ENCODE results near the gene AGER.
A peak's percentile ranks its signal among the peaks of the same experiment; 100 is the strongest.

Gene AGER

DNA sequence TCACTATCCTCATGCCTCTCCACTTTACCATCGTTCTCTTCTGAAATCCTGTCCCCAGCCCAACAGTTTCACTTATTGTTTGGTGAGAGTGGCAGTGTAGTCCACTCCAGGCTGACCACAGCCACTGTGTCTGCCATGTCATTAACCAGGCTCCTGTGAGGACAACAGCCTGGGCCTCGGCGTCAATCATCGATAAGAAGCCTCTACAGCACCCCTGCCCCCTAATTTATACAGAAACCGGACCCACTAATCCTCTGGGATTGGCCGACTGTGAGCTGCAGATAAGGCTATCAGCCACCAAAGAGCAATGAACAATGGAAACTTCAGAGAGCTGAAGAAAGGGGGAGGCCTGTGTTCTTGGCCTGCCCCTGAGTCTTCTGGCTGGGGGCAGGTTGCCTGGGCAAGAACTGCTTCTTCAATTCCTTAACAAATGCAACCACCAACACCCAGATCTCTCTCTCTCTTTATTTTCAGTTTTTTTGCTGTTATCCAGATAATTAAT lies 16.2 kb downstream of the AGER start:
- DNase-seq = no peak

DNA sequence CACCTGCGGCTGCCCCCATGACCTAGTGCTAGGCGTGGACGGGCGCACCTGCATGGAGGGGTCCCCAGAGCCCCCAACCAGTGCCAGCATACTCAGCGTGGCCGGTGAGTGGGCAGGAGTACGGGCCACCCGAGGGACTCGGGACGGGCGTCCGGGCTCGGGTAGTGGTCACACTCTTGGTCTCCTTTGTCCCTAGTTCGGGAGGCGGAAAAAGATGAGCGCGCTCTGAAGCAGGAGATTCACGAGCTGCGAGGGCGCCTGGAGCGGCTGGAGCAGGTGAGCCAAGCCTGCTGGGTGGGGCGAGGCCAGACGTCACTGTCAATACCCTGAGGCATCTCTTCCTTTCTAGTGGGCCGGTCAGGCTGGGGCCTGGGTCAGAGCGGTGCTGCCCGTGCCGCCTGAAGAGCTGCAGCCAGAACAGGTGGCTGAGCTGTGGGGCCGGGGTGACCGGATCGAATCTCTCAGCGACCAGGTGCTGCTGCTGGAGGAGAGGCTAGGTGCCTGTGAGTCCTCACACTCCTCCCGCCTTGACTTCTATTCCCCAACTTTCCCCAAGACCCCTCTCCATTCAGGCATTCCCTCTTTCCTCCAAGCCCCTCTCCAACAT lies 16.8 kb downstream of the AGER start:
- DNase-seq = no peak

DNA sequence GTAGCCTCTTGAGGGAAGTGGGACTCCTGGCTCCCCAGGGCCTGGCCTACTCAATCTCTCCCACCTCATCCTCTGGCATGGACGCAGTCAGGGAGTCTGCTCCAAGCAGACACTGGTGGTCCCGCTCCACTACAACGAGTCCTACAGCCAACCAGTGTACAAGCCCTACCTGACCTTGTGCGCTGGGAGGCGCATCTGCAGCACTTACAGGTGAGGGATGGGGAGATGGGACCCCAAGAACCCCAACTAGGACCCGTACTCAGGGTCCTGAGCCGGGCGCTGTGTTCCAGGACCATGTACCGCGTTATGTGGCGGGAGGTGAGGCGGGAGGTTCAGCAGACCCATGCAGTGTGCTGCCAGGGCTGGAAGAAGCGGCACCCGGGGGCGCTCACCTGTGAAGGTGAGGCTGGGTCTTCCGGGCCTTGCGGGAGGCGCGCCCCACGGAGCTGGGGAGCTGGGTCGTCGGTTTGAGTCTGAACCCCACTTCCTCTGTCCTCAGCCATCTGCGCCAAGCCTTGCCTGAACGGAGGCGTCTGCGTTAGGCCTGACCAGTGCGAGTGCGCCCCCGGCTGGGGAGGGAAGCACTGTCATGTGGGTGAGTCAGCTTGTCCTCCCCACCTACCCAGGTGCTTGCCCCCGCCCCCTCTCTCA lies 17.5 kb downstream of the AGER start:
- no peak for DNase-seq

- no peak for DNase-seq
These were observed 19.8 kb downstream of the AGER start, which contains the start of gene EGFL8 for GRCh38 chr6:32164295-32164694. Gene EGFL8 (plus strand): TSS chr6:32164595. CDS start chr6:32166166, 1,571 bp downstream.

DNA sequence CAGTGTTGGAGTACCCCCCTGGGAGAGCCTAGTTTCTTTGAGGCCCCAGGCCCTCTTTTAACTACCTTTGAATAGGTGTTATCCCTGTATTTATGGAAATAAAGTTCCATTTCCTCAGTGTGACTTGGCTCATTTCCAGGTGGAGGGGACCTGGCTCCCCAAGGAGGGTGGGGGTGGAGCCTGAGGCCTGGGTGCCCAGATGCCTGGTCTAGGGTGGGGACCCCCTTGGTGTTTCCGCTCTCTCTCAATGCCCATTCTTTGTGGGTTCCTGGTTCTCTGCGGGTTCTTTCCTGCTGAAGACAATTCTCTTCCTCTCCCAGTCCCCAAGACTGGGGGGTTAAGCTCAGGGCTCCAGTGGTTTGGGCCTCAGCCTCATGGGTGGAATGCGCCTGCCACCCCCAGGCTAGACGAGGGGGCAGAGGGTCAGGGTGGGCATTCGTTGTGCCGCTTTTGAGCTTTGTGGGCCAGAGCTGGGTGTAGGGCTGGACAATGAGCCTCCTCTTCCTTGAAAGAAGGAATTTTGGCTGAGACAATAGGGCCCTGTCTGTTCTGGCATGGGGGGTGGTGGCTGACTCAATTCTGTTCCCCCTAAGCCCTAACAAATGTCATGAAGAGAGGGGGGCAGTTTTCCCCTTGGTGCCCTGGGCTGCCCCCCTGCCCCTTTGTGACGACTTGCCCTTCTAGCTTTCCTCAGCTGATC lies 20.3 kb downstream of the AGER start:
- DNase-seq = no peak

DNA sequence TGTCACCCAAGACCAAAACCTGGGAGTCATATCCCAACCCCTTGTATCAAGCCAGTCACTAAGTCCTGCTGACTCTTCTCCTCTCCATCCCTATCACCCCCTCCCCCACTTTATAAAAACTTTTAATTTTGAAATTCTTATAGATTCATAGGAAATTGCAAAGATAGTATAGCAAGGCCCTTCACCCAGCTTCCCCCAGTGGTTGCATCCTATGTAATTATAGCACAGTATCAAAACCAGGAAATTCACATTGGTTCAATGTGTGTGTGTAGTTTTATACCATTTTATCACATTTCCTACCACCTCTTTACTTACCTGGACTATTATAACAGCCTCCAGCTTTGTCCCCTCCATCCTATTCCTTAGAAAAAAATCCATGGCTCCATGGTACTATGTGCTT lies 26.0 kb downstream of the AGER start:
- no peak for DNase-seq

- no peak for DNase-seq
These were observed 27.2 kb downstream of the AGER start for GRCh38 chr6:32156891-32157290.

DNA sequence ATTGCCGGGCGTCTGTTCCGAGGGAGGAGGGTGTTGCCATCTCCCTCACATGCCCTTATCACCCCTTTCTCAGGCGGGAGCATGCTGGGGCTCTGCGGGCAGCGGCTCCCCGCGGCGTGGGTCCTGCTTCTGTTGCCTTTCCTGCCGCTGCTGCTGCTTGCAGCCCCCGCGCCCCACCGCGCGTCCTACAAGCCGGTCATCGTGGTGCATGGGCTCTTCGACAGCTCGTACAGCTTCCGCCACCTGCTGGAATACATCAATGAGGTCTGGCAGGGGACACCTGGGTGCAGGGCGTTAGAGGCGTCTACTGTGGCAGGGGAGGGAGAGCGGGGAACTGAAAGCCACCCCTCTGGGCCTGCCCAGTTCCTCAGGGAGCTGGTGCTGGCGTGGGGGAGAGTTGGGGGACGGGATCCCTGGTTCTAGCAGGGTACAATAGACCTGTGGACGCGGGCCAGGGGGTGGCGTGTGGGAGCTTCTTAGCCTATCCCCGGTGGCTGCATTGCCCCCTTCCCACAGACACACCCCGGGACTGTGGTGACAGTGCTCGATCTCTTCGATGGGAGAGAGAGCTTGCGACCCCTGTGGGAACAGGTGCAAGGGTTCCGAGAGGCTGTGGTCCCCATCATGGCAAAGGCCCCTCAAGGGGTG lies 29.4 kb downstream of the AGER start:
- DNase-seq = peak; percentile 25

GRCh38 chr6:32153564-32154513 lies 30.2 kb downstream of the AGER start, which contains the start of gene PPT2:
Gene PPT2 (plus strand): TSS chr6:32154141. CDS start chr6:32154595, 454 bp downstream.
- DNase-seq = peak; percentile 48

DNA sequence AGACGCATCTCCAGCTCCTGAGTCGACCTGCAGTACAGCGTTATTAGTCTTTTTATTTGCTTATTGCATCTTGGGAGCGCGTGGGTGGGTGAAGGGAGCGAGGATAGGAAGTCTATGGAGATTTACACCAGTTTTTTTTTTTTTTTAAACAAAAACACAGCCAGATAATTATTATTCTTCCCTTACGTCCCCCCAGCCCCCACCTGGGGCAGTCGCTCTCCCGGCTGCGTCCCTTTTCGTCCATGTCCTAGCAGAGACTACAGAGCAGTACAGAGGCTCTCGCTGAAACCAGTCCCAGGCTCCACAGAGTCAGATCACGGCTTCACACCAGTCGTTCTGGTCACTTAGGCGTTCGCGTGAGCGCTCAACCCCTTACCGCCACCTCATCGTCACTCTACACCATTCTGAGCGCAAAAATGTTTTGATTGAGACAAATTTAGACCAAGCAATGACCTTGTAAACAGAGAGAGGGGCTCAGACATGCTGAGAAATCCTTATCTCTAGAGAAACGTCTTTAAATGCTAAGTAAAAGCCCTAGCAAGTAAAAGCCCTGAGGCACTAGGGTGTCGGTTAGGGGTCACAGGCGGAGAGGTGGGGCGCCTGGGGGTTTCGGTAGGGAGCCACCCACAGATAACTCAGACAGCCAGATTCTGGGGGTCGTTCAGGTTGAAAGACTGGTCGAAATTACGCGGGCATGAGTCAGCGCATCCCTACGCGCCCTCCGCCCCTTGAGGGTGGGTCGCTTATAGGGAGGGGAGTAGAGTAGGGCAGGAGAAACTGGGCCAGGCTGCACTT lies 31.1 kb downstream of the AGER start:
- DNase-seq = no peak

DNA sequence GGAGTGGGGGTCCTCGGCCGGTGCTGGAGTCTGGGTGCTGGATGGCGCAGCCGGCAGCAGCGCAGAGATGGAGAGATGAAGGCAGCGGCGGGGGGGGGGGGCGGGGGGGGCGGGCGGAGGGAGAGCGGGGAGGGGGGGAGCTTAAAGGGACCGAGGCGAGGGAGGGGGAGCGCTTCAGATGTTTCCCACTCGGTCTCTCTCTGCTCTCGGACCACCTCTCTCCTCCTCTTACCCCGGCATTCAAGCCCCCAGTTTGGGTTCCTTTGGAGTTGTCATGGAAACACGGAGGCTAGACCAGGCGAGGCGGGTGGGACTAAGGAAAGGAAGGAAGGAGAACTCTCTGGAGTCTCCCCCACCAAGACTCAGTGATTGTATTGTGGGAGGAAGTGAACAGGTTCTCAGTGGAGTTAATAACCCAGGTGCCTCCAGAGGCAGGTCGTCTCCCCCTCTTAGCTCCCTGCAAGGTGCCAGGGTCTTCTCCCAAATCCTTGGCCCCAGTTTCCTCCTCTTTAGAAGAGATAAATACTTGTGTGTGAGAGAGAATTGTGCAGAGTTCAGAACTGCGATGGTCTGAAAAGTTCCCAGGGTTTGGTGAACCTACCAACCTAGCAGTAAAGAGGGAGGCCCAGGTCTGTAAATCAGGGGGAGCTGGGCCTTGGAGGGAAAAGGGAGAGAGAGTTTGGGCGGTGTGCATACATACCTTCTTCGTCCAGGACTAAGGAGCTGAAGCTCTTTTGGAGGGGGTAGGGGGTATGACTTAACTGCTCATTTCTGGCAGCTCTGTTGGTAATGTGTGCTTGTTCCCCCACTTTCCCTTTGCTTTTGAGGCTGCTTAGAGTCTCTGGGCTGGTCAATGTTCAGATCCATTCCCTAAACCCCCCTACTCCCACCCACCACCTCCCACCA lies 31.9 kb downstream of the AGER start, which contains the start of gene PRRT1:
Gene PRRT1 (minus strand): TSS at position 77 of the 906 bp plus-strand sequence. CDS start 112 bp downstream, outside the sequence.
- no peak for DNase-seq

DNA sequence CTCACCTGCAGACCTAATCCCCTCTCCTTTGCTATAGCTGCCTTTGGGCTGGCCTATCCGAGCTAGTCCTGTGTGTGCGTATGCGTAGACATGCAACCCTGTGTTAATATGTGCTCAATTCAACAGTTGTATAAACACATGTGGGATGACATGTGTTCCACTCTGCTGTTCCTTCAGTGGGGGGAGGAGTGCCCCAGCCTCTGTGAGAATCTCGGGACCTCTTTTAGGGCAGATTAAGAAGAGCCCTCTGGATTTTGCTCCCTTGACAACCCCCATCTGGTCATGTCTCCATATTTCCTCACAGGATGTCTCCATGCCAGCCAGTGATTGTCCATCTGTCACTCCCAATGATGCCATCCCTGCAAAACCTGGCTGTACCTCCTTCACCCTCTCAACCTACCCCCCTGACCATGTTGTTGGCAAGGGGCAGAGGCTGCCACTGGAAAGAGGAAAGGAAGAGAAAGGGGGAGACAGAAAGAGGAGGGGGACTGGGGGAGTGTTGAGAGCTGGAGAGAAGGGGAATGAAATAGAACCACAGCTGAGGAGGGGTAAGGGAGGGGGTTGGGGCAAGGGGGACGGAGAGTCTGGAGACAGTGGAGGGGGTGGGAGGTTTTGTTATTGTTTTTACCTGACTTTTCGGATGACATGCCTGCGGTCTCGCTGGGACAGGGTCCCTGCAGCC lies 32.7 kb downstream of the AGER start:
- peak; percentile 12 for DNase-seq

DNA sequence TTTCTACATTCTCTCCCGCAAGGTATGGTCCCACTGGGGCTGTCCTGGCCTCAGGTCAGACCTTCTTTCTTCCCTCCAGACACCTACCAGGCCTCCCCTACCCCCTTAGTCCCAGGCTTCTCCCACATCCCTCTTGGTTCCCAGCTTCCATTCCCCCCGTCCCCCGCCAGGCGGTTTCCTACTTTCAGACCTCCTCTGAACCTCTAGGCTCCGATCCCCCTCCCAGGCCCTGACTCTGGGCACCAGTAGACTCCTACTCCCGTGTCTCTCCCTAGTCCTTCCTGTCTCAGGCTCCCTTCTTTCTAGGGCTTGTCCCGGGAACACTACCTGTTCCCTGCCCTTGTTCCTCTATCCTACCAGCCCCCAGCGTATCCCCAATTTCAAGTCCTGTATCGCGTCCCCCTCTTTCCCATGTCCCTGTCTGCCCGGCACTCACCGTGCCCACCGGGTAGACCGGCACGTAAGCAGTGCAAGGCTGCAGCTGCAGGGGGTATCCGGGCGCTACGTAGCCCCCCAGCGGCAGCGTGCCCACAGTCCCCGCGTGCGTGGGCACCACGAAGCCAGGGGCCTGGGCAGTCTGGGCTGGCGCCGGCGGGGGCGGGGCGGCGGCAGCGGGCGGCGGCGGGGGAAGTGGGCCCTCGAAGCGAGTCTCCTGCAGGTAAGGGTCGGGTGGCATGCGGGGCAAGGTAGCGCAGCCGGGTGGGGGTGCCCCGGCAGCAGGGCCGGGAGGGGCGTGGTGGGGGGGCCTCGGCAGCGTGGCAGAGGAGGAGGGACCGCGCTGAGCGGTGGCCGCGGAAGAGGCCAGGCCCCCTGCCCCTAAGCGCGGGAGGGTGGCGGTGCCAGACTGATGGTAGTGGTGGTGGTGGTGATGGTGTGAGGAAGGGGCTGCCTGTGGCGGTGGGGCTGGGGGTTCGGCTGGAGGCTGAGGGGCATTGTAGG lies 33.9 kb downstream of the AGER start:
- DNase-seq = no peak

DNA sequence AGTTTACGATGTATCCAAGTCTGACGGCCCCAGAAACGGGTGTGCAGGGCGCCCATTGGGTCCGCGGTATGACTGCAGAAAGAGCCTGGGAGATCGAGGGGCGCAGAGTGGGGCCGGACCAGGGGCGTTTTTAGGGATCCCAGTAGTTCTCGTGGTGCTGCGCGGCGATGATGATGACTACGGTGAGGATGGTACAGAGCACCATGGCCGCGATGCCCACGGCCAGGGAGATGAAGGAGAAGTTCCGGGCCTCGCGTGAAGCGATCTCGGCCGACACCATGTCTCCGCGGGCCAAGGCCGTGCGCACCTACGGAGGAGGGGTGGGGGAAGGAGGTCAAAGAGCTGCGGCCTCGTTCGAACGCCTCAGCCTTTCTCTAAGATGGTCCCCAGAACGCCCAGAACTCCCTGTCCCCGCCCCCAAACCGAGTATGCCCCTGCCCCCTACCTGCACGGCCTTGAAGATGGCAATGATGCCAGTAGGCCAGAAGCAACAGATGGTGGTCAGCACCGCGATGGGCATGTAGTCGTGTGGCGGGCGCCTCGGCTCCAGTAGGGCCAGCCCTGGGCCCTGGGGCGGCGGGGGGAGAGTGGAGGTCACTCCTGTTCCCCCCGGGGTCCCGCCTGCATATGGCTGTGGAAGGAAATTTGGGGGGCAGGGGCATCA lies 34.8 kb downstream of the AGER start:
- DNase-seq = no peak

GRCh38 chr6:32148289-32149091 lies 35.6 kb downstream of the AGER start:
- no peak for DNase-seq

DNA sequence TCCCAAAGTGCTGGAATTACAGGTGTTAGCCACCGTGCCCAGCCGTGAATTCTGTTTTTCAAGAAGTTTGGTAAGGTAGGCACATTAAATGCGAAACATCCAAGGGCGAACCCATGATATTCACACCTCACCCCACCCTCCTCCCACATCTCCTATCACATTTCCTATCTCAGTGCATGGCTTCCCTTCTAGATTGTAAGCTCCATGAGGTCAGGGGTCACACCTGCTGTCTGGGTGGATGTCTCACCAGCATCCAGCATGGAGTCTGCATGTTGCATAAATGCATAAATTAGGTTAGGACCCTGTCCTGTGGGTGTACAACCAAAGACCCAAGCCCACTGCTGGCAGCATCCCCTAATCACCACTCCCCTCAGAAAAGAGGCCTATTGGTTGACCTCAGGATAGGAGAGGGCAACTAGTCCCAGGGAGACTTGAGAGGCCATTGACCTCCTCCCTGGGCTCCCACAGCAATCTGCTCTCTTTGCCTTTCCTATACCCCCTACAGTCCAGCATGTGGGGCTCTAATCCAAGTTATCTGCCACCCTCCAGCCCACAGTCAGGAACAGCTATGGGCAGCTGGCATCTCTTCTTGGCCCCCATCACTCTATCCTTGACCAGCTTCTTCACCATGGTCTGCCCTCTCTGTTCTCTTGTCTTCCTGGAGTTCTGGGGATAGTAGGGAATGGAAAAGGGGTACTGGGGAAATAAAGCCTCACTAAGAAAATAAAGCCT lies 36.5 kb downstream of the AGER start:
- no peak for DNase-seq
